ENCODE data around the gene SMYD2.

The SMYD2 gene

GRCh38 chr1:214281021-214281719 is at the start of gene SMYD2:
Gene SMYD2 (plus strand): TSS chr1:214281159. CDS start chr1:214281255, 96 bp downstream.
- in situ Hi-C loops (cut with HindIII; ENCODE audit: low sequenced_read_pairs) = no loop called here

GRCh38 chr1:214233856-214234634 is 46.9 kb upstream of the SMYD2 start:
- in situ Hi-C loops (cut with HindIII; ENCODE audit: low sequenced_read_pairs) = no loop called here

- in situ Hi-C loops (cut with HindIII; ENCODE audit: low sequenced_read_pairs) = no loop called here
These were observed 46.3 kb upstream of the SMYD2 start for GRCh38 chr1:214234635-214235025.

- in situ Hi-C loops (cut with HindIII; ENCODE audit: low sequenced_read_pairs) = no loop called here
These were observed 44.5 kb upstream of the SMYD2 start for GRCh38 chr1:214236477-214236876.

- in situ Hi-C loops (cut with HindIII; ENCODE audit: low sequenced_read_pairs) = no loop called here
These were observed 39.9 kb upstream of the SMYD2 start for GRCh38 chr1:214241060-214241459.

GRCh38 chr1:214244252-214244651 is 36.7 kb upstream of the SMYD2 start:
- in situ Hi-C loops (cut with HindIII; ENCODE audit: low sequenced_read_pairs) = no loop called here

GRCh38 chr1:214244841-214245240 is 36.1 kb upstream of the SMYD2 start:
- in situ Hi-C loops (cut with HindIII; ENCODE audit: low sequenced_read_pairs) = no loop called here

- in situ Hi-C loops (cut with HindIII; ENCODE audit: low sequenced_read_pairs) = no loop called here
These were observed 33.4 kb upstream of the SMYD2 start for GRCh38 chr1:214247501-214248041.

GRCh38 chr1:214248311-214249085 is 32.5 kb upstream of the SMYD2 start:
- in situ Hi-C loops (cut with HindIII; ENCODE audit: low sequenced_read_pairs) = no loop called here

- in situ Hi-C loops (cut with HindIII; ENCODE audit: low sequenced_read_pairs) = no loop called here
These were observed 31.3 kb upstream of the SMYD2 start for GRCh38 chr1:214249651-214250050.

GRCh38 chr1:214251354-214251753 is 29.6 kb upstream of the SMYD2 start:
- in situ Hi-C loops (cut with HindIII; ENCODE audit: low sequenced_read_pairs) = no loop called here

GRCh38 chr1:214255509-214255908 is 25.4 kb upstream of the SMYD2 start:
- in situ Hi-C loops (cut with HindIII; ENCODE audit: low sequenced_read_pairs) = no loop called here

GRCh38 chr1:214259353-214259977 is 21.5 kb upstream of the SMYD2 start:
- in situ Hi-C loops (cut with HindIII; ENCODE audit: low sequenced_read_pairs) = no loop called here

- in situ Hi-C loops (cut with HindIII; ENCODE audit: low sequenced_read_pairs) = no loop called here
These were observed 20.3 kb upstream of the SMYD2 start for GRCh38 chr1:214260561-214261205.

- in situ Hi-C loops (cut with HindIII; ENCODE audit: low sequenced_read_pairs) = no loop called here
These were observed 19.5 kb upstream of the SMYD2 start for GRCh38 chr1:214261206-214262123.

- in situ Hi-C loops (cut with HindIII; ENCODE audit: low sequenced_read_pairs) = no loop called here
These were observed 16.8 kb upstream of the SMYD2 start for GRCh38 chr1:214264196-214264595.

- in situ Hi-C loops (cut with HindIII; ENCODE audit: low sequenced_read_pairs) = no loop called here
These were observed 16.0 kb upstream of the SMYD2 start for GRCh38 chr1:214264976-214265375.

GRCh38 chr1:214270097-214270650 is 10.8 kb upstream of the SMYD2 start:
- in situ Hi-C loops (cut with HindIII; ENCODE audit: low sequenced_read_pairs) = no loop called here

All from DLD1 (cell line).